DND-41 (cell line): ENCODE measurements around the gene MAN1A1.

Experiments used
- ATAC-seq: fragments of 200-7000 bp; cut with Tn5 transposase; 3 replicates; pipeline ENCODE4 v1.9.1; 2021; ENCODE audit warnings: low read depth; ENCODE audit not compliant: insufficient read depth
- DNase-seq: peaks from one replicate; pipeline ENCODE4 v3.0.0-alpha.2; 2020
- H2AFZ ChIP-seq: 2 replicates; pipeline ENCODE4 v1.6.0; 2012; ENCODE audit warnings: low read depth, low read length
- H3K27ac ChIP-seq: 2 replicates; pipeline ENCODE4 v1.5.1; 2012; ENCODE audit warnings: low read length, inconsistent platforms
- H3K27me3 ChIP-seq: fragments of 200-600 bp; sonication (generic); 2 replicates; pipeline ENCODE4 v1.6.0; 2012; ENCODE audit warnings: low read length, mild to moderate bottlenecking, inconsistent platforms; ENCODE audit not compliant: insufficient read depth, poor library complexity
- H3K36me3 ChIP-seq: 2 replicates; pipeline ENCODE4 v1.5.1; 2012; ENCODE audit warnings: low read length, inconsistent platforms; ENCODE audit not compliant: insufficient read depth
- H3K4me1 ChIP-seq: 2 replicates; pipeline ENCODE4 v1.5.1; 2012; ENCODE audit warnings: mild to moderate bottlenecking, low read length; ENCODE audit not compliant: insufficient read depth
- H3K4me2 ChIP-seq: 2 replicates; pipeline ENCODE4 v1.6.0; 2012; ENCODE audit warnings: mild to moderate bottlenecking, moderate library complexity, low read length, inconsistent platforms; ENCODE audit not compliant: insufficient read depth
- H3K4me3 ChIP-seq, 2 experiments: fragments of 200-600 bp in 1 of 2; shearing (Covaris generic) in 1 of 2; 2 replicates each; pipeline ENCODE4 v1.5.1; 2012 to 2016; ENCODE audit warnings: inconsistent platforms in 2 of 2, low read length in 2 of 2, mild to moderate bottlenecking in 2 of 2, low read depth in 1 of 2, moderate library complexity in 1 of 2
- H3K79me2 ChIP-seq: 2 replicates; pipeline ENCODE4 v1.6.0; 2012; ENCODE audit warnings: low read length, inconsistent platforms; ENCODE audit not compliant: insufficient read depth
- H3K9ac ChIP-seq: 2 replicates; pipeline ENCODE4 v1.6.0; 2012; ENCODE audit warnings: low read depth, mild to moderate bottlenecking, inconsistent platforms, low read length, moderate library complexity
- H3K9me3 ChIP-seq: 2 replicates; pipeline ENCODE4 v1.5.1; 2012; ENCODE audit warnings: low read length, moderate library complexity, mild to moderate bottlenecking, inconsistent platforms; ENCODE audit not compliant: insufficient read depth, severe bottlenecking
- H4K20me1 ChIP-seq: 2 replicates; pipeline ENCODE4 v1.6.0; 2012; ENCODE audit warnings: low read length; ENCODE audit not compliant: insufficient read depth
- CTCF ChIP-seq: IDR thresholded peaks from 2 replicates; pipeline ENCODE4 v1.5.1; 2012; ENCODE audit warnings: borderline replicate concordance, low read length, moderate library complexity, mild to moderate bottlenecking; ENCODE audit not compliant: poor library complexity, severe bottlenecking; ENCODE audit errors: extremely low read depth
- EZH2 ChIP-seq: IDR thresholded peaks from 3 replicates; pipeline ENCODE4 v1.6.1; 2012; ENCODE audit warnings: borderline replicate concordance, low read depth, mild to moderate bottlenecking, moderate library complexity, low read length, inconsistent platforms; ENCODE audit not compliant: severe bottlenecking

The MAN1A1 gene

DNA sequence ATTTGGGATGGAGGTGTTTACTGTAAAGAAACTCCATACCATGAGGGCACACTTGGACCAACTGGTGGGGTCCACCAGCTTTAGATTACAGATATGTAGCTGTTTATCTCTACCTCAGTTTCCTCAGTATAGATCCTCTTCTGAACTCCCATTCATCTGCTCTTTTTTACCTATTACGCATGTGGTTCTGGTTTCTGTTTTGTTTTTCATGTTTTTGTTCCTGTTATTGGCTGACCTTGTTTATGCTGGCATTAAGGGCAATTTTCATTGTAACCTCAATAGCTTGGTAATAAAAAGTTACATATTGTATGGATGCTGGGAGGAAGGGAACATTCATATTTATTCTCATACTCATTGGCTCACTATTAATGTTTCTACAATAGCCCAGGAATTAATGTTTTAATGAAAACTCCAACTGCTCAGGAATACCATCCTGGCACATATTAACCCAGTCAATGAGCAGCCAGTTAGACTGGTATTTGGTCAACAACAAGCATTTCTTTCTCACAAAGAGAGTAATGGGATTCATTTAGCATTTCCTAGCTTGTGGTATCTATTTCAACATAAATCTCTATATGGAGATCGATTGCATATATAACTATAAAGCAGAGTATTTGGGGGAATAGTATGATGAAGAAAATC, 187.3 kb downstream of the MAN1A1 start:
- H3K4me1 ChIP-seq = no peaks in the 10 kb centered on the region
- no peak overlapping the region for H3K27ac ChIP-seq
- TF ChIP-seq CTCF (no peak), EZH2 (no peak)
- no peaks in the 10 kb centered on the region for H3K9me3 ChIP-seq
- DNase-seq = no peak
- no peak for ATAC-seq
- H3K27me3 ChIP-seq = no peaks in the 10 kb centered on the region
- H2AFZ ChIP-seq = no peak overlapping the region
- H4K20me1 ChIP-seq = no peaks in the 10 kb centered on the region
- H3K79me2 ChIP-seq = no peaks in the 10 kb centered on the region
- no peak overlapping the region for H3K4me3 ChIP-seq
- no peak overlapping the region for H3K9ac ChIP-seq
- H3K4me2 ChIP-seq = no peak overlapping the region
- H3K36me3 ChIP-seq = no peaks in the 10 kb centered on the region

DNA sequence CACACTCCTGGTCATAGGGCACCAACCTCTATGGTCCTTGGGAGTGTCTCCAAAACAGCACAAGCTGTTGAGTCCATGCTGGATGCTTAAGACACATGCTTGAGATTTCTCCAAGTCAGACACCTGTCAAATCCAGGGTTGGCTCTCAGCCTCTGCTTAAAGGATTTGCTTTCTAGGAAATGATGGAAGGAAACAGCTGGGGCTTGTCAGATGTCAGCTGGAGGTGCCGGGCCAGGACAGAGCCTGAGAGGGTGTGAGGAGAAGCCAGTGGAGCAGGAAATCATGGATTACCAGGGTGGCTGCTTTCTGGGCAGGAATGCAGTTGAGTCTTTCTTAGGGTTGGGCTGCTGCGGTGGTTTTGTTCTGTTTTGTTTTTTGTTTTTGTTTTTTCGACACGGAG, 188.1 kb downstream of the MAN1A1 start:
- TF ChIP-seq EZH2 = no peak
- TF ChIP-seq CTCF = no peak
- ATAC-seq = no peak
- H3K27me3 ChIP-seq = no peaks in the 10 kb centered on the region
- H3K4me3 ChIP-seq = no peak overlapping the region
- H3K9ac ChIP-seq = no peak overlapping the region
- no peak overlapping the region for H3K27ac ChIP-seq
- H3K4me2 ChIP-seq = no peak overlapping the region
- H2AFZ ChIP-seq = no peak overlapping the region
- H3K79me2 ChIP-seq = no peaks in the 10 kb centered on the region
- H3K4me1 ChIP-seq = no peaks in the 10 kb centered on the region
- no peak for DNase-seq
- H3K9me3 ChIP-seq = no peaks in the 10 kb centered on the region
- no peaks in the 10 kb centered on the region for H4K20me1 ChIP-seq
- no peaks in the 10 kb centered on the region for H3K36me3 ChIP-seq

DNA sequence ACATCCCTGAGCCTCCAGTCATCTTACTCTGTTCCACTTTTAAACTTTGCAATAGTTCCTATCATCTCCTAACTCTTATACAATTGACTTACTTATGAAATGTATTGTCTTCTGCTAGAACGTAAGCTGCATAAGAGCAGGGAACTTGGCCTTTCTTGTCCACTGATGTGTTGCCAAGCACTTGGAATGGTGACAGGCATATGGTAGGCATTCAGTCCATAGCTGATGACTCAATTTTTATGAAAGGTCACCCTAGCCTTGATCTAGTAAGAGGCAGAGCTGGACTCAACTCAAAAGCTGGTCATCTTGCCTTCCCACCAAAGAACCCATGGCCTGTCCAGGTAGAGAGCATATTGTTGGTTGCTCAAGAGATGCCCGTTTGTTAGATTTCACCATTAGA, 188.7 kb downstream of the MAN1A1 start:
- ATAC-seq = no peak
- TF ChIP-seq CTCF = no peak

More for the DNA sequence above, 188.7 kb downstream of the MAN1A1 start:
- Histone ChIP-seq H2AFZ (no peak overlapping the region), H3K9ac (no peak overlapping the region), H3K79me2 (no peaks in the 10 kb centered on the region), H3K27ac (no peak overlapping the region), H3K27me3 (no peaks in the 10 kb centered on the region), H4K20me1 (no peaks in the 10 kb centered on the region), H3K4me3 (no peak overlapping the region), H3K4me2 (no peak overlapping the region), H3K36me3 (no peaks in the 10 kb centered on the region), H3K9me3 (no peaks in the 10 kb centered on the region), H3K4me1 (no peaks in the 10 kb centered on the region)
- DNase-seq = no peak
